Measurements from ENCODE around the gene TSPAN4. TPM values are rescaled to one million over a fixed set of nuclear protein-coding genes. Genes with fewer than 3 reads are reported as not detected.

The TSPAN4 gene
- total RNA-seq, 6 donors from 2014 or later, result 91.3 to 181 (median 169) TPM

- ATAC-seq (ENCODE audit: low FRiP score in 2 of 2) (no peak), DNase-seq (peak in 1 of 2 donors; percentile 78)
- Histone ChIP-seq H3K27me3 (no peaks in the 10 kb centered on the region), H3K36me3 (peaks cover 0 to 64% (median 42%) of the 10 kb centered on the region in 4 donors), H3K9me3 (no peaks in the 10 kb centered on the region), H3K4me3 (no peak overlapping the region), H3K4me1 (peaks cover 7 to 11% (median 8%) of the 10 kb centered on the region in 4 donors), H3K27ac (no peak overlapping the region)
- 95 to 100% methylated on average over 3 to 30 of the region's 31 CpGs for WGBS, 2 donors
- TF ChIP-seq EP300 (IDR thresholded peaks at IDR 0.05), result no peak
- TF ChIP-seq POLR2AphosphoS5 (IDR thresholded peaks at IDR 0.05), result no peak
- TF ChIP-seq POLR2A (IDR thresholded peaks at IDR 0.05), result no peak
- TF ChIP-seq CTCF (IDR thresholded peaks at IDR 0.05), result no peak
These were observed 21.5 kb downstream of the TSPAN4 start for GRCh38 chr11:863910-864827.

DNA sequence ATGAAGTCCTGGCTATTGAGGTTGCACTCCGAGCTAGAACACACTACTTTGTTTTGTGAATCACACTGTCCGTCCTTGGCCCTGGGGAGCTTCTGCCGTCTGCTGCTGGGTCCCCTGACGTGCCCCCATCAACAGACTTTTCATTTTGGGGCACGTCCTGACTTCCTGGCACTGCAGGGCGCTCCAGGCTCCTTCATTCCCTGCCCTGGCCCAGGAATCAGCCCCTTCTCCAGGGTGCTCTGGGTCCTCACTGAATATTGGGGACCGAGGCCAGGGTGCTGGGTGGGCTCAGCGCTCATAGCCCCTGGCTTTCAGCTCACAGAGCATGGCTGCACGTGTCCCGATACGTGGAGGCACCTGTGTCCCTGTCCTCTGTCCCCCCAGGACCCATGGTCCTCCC, 22.2 kb downstream of the TSPAN4 start:
- Histone ChIP-seq H3K27me3 (no peaks in the 10 kb centered on the region), H3K27ac (no peak overlapping the region), H3K36me3 (peaks cover 0 to 67% (median 46%) of the 10 kb centered on the region in 4 donors), H3K9me3 (no peaks in the 10 kb centered on the region), H3K4me1 (peaks cover 2 to 5% (median 3%) of the 10 kb centered on the region in 4 donors), H3K4me3 (no peak overlapping the region)
- TF ChIP-seq EP300 (IDR thresholded peaks at IDR 0.05) (no peak), POLR2A (IDR thresholded peaks at IDR 0.05) (no peak), CTCF (IDR thresholded peaks at IDR 0.05) (no peak), POLR2AphosphoS5 (IDR thresholded peaks at IDR 0.05) (no peak)
- WGBS, 2 donors, result 90 to 94% methylated on average over 6 to 11 of the region's 11 CpGs
- ATAC-seq (ENCODE audit: low FRiP score in 2 of 2), result no peak
- DNase-seq, result peak in 1 of 2 donors; percentile 41

DNA sequence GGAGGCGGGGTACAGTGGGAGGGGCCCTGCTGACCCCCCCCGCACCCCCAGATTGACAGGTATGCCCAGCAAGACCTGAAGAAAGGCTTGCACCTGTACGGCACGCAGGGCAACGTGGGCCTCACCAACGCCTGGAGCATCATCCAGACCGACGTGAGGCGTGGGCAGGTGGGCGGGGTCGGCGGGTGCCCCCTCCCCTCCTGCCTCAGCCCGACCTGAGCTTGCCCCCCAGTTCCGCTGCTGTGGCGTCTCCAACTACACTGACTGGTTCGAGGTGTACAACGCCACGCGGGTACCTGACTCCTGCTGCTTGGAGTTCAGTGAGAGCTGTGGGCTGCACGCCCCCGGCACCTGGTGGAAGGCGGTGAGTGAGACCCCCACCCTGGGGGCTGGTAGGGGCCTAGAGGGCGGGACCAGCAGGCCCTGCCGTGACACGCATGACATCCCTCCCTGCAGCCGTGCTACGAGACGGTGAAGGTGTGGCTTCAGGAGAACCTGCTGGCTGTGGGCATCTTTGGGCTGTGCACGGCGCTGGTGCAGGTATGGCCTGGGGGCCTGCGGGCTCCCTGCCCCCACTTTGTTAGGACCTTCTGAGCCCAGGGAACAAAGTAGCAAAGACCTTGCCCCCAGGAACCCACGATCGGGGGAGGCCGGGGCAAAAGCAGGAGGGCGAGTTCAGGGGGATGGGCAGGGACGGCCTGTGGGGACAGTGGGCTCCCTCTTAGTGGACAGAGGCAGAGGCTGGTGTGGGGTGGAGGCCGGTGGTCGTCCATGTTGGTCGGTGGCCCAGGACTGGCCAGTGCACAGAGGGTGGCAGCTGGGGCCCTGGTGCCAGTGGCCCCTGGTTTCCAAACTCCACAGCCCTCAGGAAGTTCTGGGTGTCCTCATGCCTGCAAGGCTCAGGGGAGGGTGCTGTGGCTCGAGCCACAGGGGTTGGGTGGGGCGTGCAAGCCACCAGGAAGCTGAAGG, 23.1 kb downstream of the TSPAN4 start:
- Histone ChIP-seq H3K4me3 (no peak overlapping the region), H3K27ac (no peak overlapping the region), H3K27me3 (no peaks in the 10 kb centered on the region), H3K36me3 (peaks cover 0 to 67% (median 47%) of the 10 kb centered on the region in 4 donors), H3K4me1 (no peaks in the 10 kb centered on the region), H3K9me3 (no peaks in the 10 kb centered on the region)
- ATAC-seq (ENCODE audit: low FRiP score in 2 of 2) (no peak), DNase-seq (peak in 1 of 2 donors; percentile 76)
- WGBS, 2 donors, result 83 to 85% methylated on average over 21 to 38 of the region's 41 CpGs
- TF ChIP-seq POLR2A (IDR thresholded peaks at IDR 0.05) (no peak), EP300 (IDR thresholded peaks at IDR 0.05) (no peak), POLR2AphosphoS5 (IDR thresholded peaks at IDR 0.05) (no peak), CTCF (IDR thresholded peaks at IDR 0.05) (no peak)

DNA sequence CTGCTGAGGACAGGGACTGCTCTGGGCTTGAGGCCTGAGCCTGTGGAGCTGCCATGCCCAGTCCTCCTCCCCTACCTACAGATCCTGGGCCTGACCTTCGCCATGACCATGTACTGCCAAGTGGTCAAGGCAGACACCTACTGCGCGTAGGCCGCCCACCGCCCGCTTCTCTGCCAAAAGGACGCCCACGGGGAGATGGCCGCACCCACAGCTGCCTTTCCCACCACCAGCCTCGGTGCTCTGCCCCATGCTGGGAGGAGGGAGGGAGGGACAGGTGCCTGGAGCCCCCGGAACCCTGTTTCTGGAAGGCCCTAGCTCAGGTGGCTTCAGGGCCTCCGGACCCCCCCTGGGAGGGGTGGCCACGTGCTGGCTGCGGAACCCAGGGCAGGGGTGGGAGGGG, 23.8 kb downstream of the TSPAN4 start:
- TF ChIP-seq CTCF (IDR thresholded peaks at IDR 0.05) (no peak), EP300 (IDR thresholded peaks at IDR 0.05) (no peak)
- H3K9me3 ChIP-seq, result no peaks in the 10 kb centered on the region
- H3K27me3 ChIP-seq, result no peaks in the 10 kb centered on the region
- DNase-seq (peak in 1 of 2 donors; percentile 67), ATAC-seq (ENCODE audit: low FRiP score in 2 of 2) (no peak)
- no peaks in the 10 kb centered on the region for H3K4me1 ChIP-seq
- H3K4me3 ChIP-seq, result no peak overlapping the region
- H3K27ac ChIP-seq, result no peak overlapping the region
- 82 to 89% methylated on average over 5 to 14 of the region's 14 CpGs for WGBS, 2 donors
- peaks cover 0 to 67% (median 45%) of the 10 kb centered on the region in 4 donors for H3K36me3 ChIP-seq
